ENCODE data around the gene LGI4. TPM values are rescaled to one million over a fixed set of nuclear protein-coding genes. Genes with fewer than 3 reads are reported as not detected.

LGI4 gene
- polyA plus RNA-seq, 1 donor from 2014 or later, result not detected

Other genes starting within 250 kb of the LGI4 start
- gene ZNF30, start 208.2 kb downstream of the LGI4 start, polyA plus RNA-seq, result 1.6 TPM
- gene ZNF792, start 170.8 kb downstream of the LGI4 start, polyA plus RNA-seq, result 8.9 TPM
- gene GRAMD1A, start 134.7 kb downstream of the LGI4 start, polyA plus RNA-seq, result 18.1 TPM
- not detected for gene SCN1B, start 104.6 kb downstream of the LGI4 start, polyA plus RNA-seq
- gene HPN, start 93.3 kb downstream of the LGI4 start, polyA plus RNA-seq, result not detected
- gene FXYD3, start 19.2 kb downstream of the LGI4 start, polyA plus RNA-seq, result not detected
- 7.1 TPM for gene FXYD1, start 3.8 kb upstream of the LGI4 start, polyA plus RNA-seq
- gene FXYD7, start 8.2 kb upstream of the LGI4 start, polyA plus RNA-seq, result 4.2 TPM
- gene FXYD5, start 19.7 kb upstream of the LGI4 start, polyA plus RNA-seq, result 417 TPM
- not detected for gene FAM187B, start 93.7 kb upstream of the LGI4 start, polyA plus RNA-seq
- gene LSR, start 113.9 kb upstream of the LGI4 start, polyA plus RNA-seq, result 49.1 TPM
- gene USF2, start 133.9 kb upstream of the LGI4 start, polyA plus RNA-seq, result 11.5 TPM
- gene HAMP, start 147.5 kb upstream of the LGI4 start, polyA plus RNA-seq, result not detected
- gene MAG, start 157.1 kb upstream of the LGI4 start, polyA plus RNA-seq, result 0.25 TPM
- 494 TPM for gene CD22, start 194.1 kb upstream of the LGI4 start, polyA plus RNA-seq
- gene FFAR1, start 212.8 kb upstream of the LGI4 start, polyA plus RNA-seq, result 0.24 TPM
- gene FFAR3, start 223.4 kb upstream of the LGI4 start, polyA plus RNA-seq, result not detected
- not detected for gene GPR42, start 236.0 kb upstream of the LGI4 start, polyA plus RNA-seq

Data from IgD-negative memory B cell (primary cell).